Stimulated activated CD8-positive, alpha-beta memory T cell treated with anti-CD3 and anti-CD28 coated beads, Interleukin-12 subunit alpha, Interleukin-12 subunit beta, amount 100 ng/mL, for 24 hours (primary cell): ENCODE results near the gene CDK14.

Source experiments
- DNase-seq: peaks from one replicate; pipeline ENCODE4 v3.0.0-alpha.2; 2020; ENCODE audit errors: extremely low read depth

The CDK14 gene

DNA sequence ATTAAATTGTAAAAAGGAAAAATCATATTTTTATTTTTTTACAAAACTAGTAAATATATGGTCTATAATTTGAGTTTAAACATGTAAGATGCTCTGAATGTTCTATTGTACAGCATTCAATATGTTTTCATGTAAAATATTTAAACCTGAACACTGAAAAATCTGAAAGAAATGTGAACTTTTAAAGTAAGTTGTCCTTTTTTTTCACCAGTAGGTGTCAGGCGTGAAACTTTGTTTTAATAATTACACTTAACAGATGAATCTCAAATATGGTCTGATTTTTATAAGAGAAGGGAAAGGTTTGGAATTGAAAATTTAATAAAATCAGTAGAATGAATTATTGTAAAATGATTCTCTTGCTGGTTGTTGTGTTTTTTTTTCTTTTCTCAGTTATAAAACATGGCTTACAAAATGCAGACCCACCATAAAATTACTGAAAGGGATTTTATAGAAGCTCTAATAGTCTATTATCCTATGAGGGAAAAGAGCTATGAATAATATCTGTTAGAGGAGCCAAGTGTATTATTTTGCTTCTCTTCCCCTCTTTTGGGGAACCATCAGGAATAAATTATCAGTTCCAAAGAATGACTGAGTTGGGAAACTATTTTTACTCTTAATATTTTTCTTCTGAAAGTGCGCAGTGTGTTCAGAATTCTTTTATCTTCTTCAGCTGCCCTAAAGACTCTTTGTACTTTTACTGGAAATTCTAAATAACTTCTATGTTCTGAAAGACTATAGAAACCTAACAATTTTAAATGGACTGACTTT is 450.4 kb downstream of the CDK14 start:
- DNase-seq = no peak

DNA sequence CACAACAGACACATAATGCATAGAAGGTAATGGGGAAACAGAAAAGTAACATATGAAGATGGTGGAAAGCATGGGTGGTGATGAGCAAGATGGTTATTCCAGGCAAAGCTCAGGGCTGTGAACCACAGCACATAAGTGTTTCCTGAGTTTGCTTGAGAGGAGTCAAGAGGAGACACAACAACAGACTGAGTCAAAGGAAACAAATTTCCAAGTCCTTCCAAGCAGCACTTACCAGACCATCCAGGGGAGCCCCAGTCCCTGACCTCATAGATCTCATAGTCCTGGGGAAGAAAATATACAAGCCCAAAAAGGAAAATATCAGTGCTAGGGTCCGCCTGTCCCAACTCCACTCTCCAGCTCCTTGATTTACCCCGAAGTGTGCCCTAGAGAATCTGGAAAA is 451.5 kb downstream of the CDK14 start:
- DNase-seq = no peak

DNA sequence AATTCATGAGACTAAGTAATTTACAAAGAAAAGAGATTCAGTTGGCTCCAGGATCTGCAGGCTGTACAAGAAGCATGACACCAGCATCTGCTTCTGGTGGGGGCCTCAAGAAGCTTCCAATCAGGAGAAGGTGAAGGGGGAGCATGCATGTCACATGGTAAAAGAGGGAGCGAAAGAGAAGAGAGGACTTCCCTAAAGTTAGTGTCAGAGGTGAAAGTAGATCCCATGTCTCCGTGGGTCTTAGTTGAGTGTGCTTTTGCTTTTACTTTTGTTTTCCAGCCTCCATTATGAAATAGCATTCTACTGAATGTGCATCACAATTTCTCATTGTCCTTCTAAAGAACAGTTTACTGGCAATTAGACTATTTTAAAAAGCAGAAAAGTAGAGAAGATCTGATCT is 454.6 kb downstream of the CDK14 start:
- DNase-seq = no peak

GRCh38 chr7:91051966-91052365 is 455.8 kb downstream of the CDK14 start:
- no peak for DNase-seq

GRCh38 chr7:91054374-91054773 is 458.3 kb downstream of the CDK14 start:
- no peak for DNase-seq

GRCh38 chr7:91055219-91055618 is 459.1 kb downstream of the CDK14 start:
- DNase-seq = no peak

DNA sequence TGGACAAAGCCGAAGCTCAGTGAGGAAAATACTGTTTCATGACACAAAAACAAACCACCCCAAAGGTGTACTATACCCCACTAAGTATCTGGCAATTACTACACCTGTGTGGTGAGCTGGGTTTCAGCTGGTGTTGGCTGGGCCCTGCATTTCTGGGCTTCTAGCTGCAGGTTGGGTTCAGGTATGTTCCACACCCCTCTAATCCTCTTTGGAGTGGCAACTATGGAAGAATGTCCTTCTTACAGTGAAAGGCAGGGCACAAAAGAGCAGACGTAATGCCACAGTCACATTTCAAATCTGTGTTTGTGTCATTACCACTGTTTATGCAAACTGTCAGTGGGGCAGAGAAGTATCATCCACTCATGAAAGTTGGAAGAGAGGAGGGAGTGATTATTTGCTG is 466.6 kb downstream of the CDK14 start:
- no peak for DNase-seq

DNA sequence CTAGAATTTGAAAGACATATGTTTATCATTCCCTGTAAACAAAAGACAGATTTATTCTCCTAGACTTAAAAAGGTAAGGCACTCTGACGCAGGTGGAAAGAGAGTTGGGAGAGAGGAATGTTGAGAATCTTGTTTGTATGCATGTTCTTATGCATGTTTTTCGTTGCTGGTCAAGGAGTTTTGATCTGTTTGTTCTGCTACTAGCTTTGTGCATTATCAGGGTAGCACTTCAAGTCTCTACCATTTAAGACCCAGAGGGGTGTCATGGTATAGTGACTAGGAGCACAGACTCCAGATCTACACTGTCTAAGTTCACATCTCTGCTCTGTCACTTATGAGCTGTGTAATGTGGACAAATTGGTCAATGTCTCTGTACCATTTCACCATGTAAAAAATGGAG is 467.9 kb downstream of the CDK14 start:
- no peak for DNase-seq

- DNase-seq = no peak
These were observed 468.8 kb downstream of the CDK14 start for GRCh38 chr7:91064938-91065337.

GRCh38 chr7:91066627-91067026 is 470.5 kb downstream of the CDK14 start:
- no peak for DNase-seq

DNA sequence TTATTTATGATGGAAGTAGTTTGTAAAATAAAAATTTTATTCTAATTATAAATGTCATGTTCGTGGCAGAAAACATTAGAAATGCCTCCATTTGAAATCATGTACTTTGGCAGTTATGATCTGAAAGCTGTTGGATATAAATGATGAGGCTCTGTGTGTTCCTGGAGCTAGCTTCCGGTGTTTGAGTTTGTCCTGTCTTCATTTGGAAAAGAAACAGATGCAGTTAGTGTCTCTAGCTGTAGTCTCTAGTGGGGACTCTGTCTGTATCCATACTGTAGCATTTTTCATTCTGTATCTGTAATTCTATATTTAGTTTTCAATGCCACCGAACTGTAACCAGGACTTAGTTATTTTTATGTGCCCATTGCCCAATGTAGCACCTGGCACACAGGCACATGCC is 471.1 kb downstream of the CDK14 start:
- no peak for DNase-seq

DNA sequence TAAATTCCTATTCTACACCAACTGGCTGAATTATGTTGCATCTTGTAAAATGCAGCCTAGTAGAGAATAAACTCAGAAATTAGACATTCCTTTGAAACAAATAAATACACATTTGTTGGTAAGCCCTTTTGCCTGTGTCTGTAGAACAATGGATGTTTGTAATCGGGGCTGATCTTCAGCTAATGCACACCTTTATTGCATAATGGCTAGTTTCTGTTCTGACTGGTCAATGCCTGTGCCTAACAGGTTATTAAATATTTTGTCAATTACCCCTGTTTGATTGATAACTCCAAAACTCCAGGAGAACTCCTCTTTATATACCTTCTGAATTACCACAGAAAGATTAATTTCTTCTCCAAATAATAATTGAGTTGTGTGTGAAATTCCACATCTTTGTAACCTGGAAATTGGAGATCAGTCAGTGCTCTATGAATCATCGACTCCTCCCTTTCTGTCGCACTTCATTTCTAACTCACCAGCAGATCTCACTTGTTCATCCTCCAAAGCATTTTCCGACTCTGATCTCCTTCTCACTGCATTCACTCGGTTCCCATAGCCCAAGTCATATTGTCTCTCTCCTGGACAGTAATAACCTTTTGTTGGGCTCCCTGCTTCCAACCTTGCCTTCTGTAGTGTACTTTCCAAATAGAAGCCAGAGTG is 472.1 kb downstream of the CDK14 start:
- DNase-seq = no peak

DNA sequence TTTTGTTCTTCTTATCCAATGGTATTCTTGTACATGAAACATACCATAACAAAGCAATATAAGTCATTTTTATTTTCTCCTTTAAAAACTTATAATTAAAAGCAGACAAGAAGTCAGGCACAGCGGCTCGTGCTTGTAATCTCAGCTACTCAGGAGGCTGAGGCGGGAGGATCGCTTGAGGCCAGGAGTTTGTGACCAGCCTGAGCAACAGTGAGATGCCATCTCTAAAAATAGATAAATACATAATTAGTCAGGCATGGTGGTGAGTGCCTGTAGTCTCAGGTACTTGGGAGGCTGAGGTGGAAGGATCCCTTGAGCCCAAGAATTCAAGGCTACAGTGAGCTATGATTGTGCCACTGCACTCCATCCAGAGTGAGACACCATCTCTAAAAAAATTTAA is 473.0 kb downstream of the CDK14 start:
- DNase-seq = no peak

- DNase-seq = no peak
These were observed 483.4 kb downstream of the CDK14 start for GRCh38 chr7:91079487-91079886.

DNA sequence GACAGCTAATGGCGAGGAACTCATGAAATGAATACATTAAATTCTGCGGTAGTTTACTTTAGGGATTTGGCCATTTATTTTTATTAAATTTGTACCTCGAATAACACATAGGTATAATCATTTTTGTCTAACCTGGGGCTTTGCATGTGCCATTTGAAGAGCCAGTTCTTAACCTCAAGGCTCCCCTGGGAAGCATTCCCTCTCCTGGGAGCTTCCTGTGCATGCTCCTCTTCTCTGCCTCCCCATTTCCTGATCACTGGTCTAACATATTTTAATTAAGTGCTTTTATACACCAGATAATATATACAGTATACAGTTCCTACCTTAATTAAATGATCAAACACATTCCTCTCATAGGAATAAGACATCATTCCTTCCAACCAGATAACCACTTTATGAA is 484.2 kb downstream of the CDK14 start:
- DNase-seq = no peak

- DNase-seq = no peak
These were observed 485.9 kb downstream of the CDK14 start for GRCh38 chr7:91082038-91082437.

DNA sequence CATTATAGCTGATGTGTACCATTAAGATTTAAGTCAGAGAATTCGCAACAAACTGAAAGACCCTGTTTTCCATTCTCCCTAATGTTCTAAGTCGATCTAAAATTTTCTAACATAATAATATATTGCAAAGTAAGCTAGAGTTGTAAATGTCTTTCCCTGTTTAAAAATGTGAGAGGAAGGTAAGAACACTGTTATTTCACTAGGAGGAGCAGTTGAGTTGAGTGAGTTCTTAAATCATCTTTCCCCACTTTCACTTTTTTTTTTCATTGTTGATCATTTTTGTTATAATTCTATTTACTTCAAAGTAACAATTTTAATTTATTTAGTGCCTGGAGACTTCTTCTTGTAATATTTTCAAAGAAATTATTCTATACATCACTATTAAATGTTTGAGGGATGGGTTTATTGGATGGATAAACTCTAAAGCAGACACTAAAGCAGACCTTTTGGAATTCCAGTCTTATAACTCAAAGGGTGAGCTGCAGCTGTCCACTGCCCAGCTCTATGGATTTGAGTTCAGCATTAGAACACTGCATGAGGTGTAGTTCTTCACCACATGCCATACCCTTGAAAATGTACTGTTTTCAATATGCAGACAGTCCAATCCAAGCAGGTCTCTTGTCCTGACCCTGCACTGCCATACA is 486.9 kb downstream of the CDK14 start:
- DNase-seq = no peak

- no peak for DNase-seq
These were observed 487.9 kb downstream of the CDK14 start for GRCh38 chr7:91083855-91084644.

- DNase-seq = no peak
These were observed 489.1 kb downstream of the CDK14 start for GRCh38 chr7:91085175-91085574.

DNA sequence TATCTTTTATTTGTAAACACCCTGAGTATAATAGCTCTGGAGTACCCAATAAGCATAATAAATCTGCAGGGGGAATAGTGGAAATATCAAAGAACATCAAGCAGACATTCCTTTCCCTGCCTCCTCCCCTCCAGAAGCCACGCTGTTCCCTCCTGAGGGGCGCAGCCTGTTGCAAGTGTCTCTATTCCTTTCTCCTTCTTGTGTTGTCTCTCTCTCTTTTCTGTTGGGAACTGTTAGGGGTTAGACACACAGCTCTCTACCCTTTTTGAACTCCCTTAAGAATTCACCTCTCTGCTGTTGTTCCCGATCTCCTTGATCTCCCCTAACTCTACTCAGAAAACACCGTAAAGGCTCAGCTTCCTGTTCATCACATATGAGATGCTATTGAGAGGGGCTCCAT is 490.1 kb downstream of the CDK14 start:
- no peak for DNase-seq

DNA sequence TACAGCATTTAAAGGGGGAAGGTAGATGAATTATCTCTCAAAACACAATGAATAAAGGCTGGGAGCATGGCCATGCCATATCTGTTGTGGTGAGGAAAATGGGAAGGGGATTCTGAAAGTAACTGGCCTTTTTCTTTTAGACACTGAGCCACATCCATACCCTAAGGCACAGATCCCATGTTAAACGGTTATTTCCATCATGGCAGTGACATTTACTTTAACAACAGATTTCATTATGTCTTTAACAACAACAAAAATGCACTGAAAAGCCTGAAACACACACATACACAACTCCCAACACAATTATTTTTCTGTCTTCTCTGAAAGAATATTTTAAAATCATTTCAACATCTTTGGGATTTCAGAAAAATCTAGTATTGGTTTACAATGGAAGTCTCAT is 492.0 kb downstream of the CDK14 start:
- no peak for DNase-seq

GRCh38 chr7:91088691-91089090 is 492.6 kb downstream of the CDK14 start:
- DNase-seq = no peak
